ENCODE measurements around the gene HOXA13. TPM values are rescaled to one million over a fixed set of nuclear protein-coding genes. Genes with fewer than 3 reads are reported as not detected.

HOXA13 gene
- total RNA-seq, 4 donors from 2014 or later, result 0.12 TPM; not detected in 3

DNA sequence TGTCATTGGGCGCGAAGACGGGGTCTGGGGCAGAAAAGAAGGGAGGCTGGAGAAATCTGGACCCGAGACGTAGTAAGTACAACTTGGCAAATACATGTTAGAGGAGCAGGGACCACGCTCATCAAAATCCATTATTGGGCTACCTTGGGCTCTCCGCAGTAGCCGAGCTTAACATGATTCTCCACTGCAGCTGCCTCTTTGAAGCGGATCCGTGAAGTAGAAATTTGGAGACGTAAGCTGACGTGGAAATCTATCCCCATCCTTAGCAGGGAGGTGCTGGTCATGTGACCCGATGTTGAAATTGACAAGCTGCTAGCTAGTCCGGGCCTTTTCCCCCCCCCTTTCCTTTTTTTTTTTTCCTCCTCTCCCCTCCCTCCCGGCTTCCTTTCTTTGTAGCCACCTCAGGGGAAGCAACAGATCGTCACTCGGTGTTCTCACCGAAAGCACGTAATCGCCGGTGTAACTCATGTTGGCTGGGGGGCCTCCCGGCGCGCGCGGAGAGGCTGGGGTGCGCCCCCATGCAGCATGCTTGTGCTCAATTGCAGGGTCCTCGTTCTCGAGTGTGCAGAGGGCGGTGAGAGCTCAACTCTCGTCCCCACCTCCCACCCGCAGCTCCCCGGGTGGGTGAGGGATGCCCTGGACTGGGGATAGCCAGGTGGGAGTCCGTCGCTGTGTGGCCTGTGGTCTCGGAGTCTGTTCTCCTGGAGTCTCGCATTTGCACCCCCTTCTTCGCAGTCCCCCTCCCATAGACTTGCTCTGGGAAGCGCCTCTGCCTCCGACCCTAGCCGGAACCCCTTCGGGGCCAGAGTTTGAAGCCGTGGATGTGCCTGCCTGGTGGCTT lies 14.7 kb downstream of the HOXA13 start, which contains the start of gene HOXA11:
Gene HOXA11, minus strand, starts transcription at position 220 of the 841 bp plus-strand sequence. Its CDS starts 88 bp downstream, at position 132.
- TF ChIP-seq EP300 (IDR thresholded peaks at IDR 0.05) (no peak), POLR2AphosphoS5 (IDR thresholded peaks at IDR 0.05) (no peak), POLR2A (IDR thresholded peaks at IDR 0.05) (no peak)
- TF ChIP-seq, protein P1, sequence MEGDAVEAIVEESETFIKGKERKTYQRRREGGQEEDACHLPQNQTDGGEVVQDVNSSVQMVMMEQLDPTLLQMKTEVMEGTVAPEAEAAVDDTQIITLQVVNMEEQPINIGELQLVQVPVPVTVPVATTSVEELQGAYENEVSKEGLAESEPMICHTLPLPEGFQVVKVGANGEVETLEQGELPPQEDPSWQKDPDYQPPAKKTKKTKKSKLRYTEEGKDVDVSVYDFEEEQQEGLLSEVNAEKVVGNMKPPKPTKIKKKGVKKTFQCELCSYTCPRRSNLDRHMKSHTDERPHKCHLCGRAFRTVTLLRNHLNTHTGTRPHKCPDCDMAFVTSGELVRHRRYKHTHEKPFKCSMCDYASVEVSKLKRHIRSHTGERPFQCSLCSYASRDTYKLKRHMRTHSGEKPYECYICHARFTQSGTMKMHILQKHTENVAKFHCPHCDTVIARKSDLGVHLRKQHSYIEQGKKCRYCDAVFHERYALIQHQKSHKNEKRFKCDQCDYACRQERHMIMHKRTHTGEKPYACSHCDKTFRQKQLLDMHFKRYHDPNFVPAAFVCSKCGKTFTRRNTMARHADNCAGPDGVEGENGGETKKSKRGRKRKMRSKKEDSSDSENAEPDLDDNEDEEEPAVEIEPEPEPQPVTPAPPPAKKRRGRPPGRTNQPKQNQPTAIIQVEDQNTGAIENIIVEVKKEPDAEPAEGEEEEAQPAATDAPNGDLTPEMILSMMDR (IDR thresholded peaks at IDR 0.05), result no peak
- ATAC-seq, result no peak
- H3K27ac ChIP-seq, result no peak within 1 kb of the TSS
- WGBS, 2 donors (ENCODE audit: low coverage in 1 of 2), result 3 to 7% methylated on average over 13 to 21 of the region's 43 CpGs
- peaks cover 100% of the 10 kb centered on the region for H3K27me3 ChIP-seq
- H3K4me1 ChIP-seq, result peaks cover 0 to 56% (median 18%) of the 10 kb centered on the region in 3 donors
- H3K36me3 ChIP-seq, result no peaks in the 10 kb centered on the region
- no peaks in the 10 kb centered on the region for H3K9me3 ChIP-seq
- peak within 1 kb of the TSS in 1 of 2 donors; percentile 41 for H3K4me3 ChIP-seq

DNA sequence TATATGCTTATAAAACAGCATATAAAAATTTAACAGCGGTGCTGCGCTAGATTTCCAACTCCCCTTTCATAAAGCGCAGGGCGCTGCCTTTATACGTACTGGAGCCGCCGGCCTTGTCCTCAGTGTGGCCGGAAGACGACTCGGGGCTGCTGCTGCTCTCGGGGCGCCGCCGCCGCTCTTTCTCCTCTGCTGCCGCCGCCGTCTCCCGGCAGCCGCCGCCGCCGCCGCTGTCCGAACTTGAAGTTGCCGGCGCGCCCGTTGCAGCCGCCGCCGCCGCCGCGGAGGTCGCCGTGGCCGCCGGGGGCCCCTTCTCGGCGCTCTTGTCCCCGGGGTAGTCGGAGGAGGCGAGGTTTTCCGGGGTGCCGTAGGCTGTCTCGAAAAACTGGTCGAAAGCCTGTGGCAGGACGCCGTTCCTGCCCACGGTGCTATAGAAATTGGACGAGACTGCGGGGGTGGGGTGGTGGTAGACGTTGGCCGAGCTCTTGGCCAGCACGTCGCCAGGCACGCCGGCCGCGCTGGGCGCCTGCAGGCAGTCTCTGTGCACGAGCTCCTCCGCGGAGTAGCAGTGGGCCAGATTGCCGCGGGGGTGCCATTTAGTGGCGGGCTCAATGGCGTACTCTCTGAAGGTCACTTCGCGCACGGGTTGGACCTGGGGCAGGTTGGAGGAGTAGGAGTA lies 15.4 kb downstream of the HOXA13 start:
- 4 to 5% methylated on average over 12 to 17 of the region's 72 CpGs for WGBS, 2 donors (ENCODE audit: low coverage in 1 of 2)
- peaks cover 100% of the 10 kb centered on the region for H3K27me3 ChIP-seq
- H3K4me3 ChIP-seq, result peak overlapping the region in 1 of 2 donors; percentile 41
- H3K9me3 ChIP-seq, result no peaks in the 10 kb centered on the region
- H3K4me1 ChIP-seq, result peaks cover 0 to 63% (median 18%) of the 10 kb centered on the region in 3 donors
- H3K27ac ChIP-seq, result no peak overlapping the region
- H3K36me3 ChIP-seq, result no peaks in the 10 kb centered on the region
- no peak for ATAC-seq
- TF ChIP-seq EP300 (IDR thresholded peaks at IDR 0.05), result no peak
- TF ChIP-seq POLR2AphosphoS5 (IDR thresholded peaks at IDR 0.05), result no peak
- no peak for TF ChIP-seq POLR2A (IDR thresholded peaks at IDR 0.05)
- TF ChIP-seq, protein P1 (IDR thresholded peaks at IDR 0.05), result no peak

DNA sequence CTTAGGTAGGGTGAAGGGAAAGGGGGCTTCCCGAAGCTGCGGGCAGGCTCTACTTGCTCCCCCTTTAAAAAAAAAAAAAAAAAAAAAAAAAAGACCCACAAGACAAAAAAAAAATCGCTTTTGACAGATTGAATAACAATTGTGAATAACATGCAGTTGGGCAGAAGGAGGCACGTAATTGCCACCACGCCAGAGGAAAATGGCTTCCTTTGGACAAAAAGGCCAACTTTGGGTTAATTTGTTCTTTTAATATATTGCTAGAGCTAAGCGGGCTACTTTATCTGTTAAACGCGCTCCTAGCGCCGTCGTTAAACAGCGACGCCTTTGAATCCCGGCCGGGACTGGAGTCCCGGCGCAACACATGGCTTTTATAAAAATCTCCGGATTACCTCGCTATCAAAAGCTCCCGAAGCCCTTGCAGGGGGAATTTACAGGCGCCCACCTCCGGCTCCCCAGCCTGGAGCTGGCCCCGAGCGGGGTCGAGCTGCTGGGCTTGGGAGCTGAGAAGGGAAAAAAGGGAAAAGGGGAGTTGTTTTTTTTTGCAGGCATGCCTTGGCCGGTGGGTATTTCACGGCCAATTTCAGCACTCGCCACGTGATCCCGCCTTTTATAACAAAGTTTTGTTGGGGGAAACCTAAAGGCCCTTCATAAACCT lies 16.1 kb downstream of the HOXA13 start:
- 6 to 15% methylated on average over 13 to 25 of the region's 30 CpGs for WGBS, 2 donors (ENCODE audit: low coverage in 1 of 2)
- no peaks in the 10 kb centered on the region for H3K9me3 ChIP-seq
- H3K27ac ChIP-seq, result no peak overlapping the region
- no peak for ATAC-seq
- H3K27me3 ChIP-seq, result peaks cover 100% of the 10 kb centered on the region
- peaks cover 0 to 60% (median 18%) of the 10 kb centered on the region in 3 donors for H3K4me1 ChIP-seq
- peak overlapping the region in 1 of 2 donors; percentile 41 for H3K4me3 ChIP-seq
- H3K36me3 ChIP-seq, result no peaks in the 10 kb centered on the region
- TF ChIP-seq EP300 (IDR thresholded peaks at IDR 0.05) (no peak), POLR2AphosphoS5 (IDR thresholded peaks at IDR 0.05) (no peak), POLR2A (IDR thresholded peaks at IDR 0.05) (no peak)
- TF ChIP-seq, protein P1 (IDR thresholded peaks at IDR 0.05), result no peak

DNA sequence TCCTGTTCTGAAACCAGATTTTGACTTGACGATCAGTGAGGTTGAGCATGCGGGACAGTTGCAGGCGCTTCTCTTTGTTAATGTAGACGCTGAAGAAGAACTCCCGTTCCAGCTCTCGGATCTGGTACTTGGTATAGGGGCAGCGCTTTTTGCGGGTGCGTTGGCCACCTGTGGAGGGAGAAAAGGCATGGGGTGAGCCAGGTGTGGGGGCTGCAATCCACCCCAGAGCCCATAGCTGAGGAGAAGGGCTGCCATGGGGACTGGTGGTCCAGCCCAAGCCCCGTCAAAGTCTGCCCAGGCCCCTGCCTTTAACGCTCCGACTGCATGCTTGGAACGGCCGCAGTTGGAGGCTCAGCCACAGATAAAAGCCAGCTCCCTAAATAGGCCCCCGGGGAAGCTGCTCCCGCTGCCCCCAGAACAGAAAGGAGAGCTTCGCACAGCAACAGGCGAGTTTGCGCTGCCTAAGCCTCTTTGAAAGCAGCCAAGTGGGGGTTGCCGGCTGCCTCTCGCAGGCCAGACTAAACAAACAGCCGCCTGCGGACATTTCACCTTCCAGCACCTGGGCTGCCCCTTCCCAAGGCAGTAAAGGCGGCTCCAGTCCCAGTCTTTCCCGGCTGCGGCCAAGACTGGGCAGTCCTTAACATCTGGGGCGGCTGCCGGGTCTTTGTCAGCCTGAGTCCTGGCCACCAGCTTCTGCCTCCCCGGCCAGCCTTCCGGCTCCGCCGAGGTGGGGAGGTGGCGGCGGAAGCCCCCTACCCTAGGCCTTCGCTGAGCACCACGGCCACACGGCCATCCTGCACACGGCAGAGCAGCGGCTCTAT lies 16.8 kb downstream of the HOXA13 start:
- H3K9me3 ChIP-seq, result no peaks in the 10 kb centered on the region
- no peak overlapping the region for H3K4me3 ChIP-seq
- H3K4me1 ChIP-seq, result peaks cover 0 to 52% (median 12%) of the 10 kb centered on the region in 3 donors
- H3K27ac ChIP-seq, result no peak overlapping the region
- WGBS, 2 donors (ENCODE audit: low coverage in 1 of 2), result 20% methylated on average over 6 of the region's 39 CpGs; no CpG with 5 or more reads in 1 of the 2 donors
- no peaks in the 10 kb centered on the region for H3K36me3 ChIP-seq
- H3K27me3 ChIP-seq, result peaks cover 100% of the 10 kb centered on the region
- TF ChIP-seq, protein P1 (IDR thresholded peaks at IDR 0.05), result no peak
- no peak for TF ChIP-seq EP300 (IDR thresholded peaks at IDR 0.05)
- TF ChIP-seq POLR2AphosphoS5 (IDR thresholded peaks at IDR 0.05), result no peak
- no peak for TF ChIP-seq POLR2A (IDR thresholded peaks at IDR 0.05)
- ATAC-seq, result no peak
